Neural crest cell (in vitro differentiated cells): ENCODE results near the gene SCMH1. TPM values are rescaled to one million over a fixed set of nuclear protein-coding genes. Genes with fewer than 3 reads are reported as not detected.
"Not testable (repeated sequence)": the region's sequence is repeated elsewhere in the genome, so short reads cannot be mapped to it uniquely, and the experiment has no call there.

Source experiments
- DNase-seq: peaks from one replicate; pipeline ENCODE4 v3.0.0; 2021; ENCODE audit warnings: low read depth, mixed read lengths, low spot score
- H3K27ac Mint-ChIP-seq: one replicate; pipeline ENCODE4 v1.8.0; 2021; ENCODE audit warnings: mild to moderate bottlenecking, mixed read lengths; ENCODE audit not compliant: unreplicated experiment
- H3K27me3 Mint-ChIP-seq: 2 replicates; pipeline ENCODE4 v1.8.0; 2021; ENCODE audit warnings: low read depth, mild to moderate bottlenecking, mixed read lengths
- H3K36me3 Mint-ChIP-seq: 2 replicates; pipeline ENCODE4 v1.8.0; 2021; ENCODE audit warnings: low read depth, mild to moderate bottlenecking, mixed read lengths
- H3K4me1 Mint-ChIP-seq: 2 replicates; pipeline ENCODE4 v1.8.0; 2021; ENCODE audit warnings: mixed read lengths
- H3K4me3 Mint-ChIP-seq: one replicate; pipeline ENCODE4 v1.8.0; 2021; ENCODE audit warnings: mild to moderate bottlenecking, mixed read lengths
- H3K9me3 Mint-ChIP-seq: 2 replicates; pipeline ENCODE4 v1.8.0; 2021; ENCODE audit warnings: mixed read lengths
- total RNA-seq: library from RNA; stranded (reverse); gene quantifications from 2 replicates; pipeline ENCODE4 v1.2.1, GENCODE V29; 2021
- TF ChIP-seq, protein P1 (sequence below): fragments of 200-600 bp; sonication (generic); conservative IDR thresholded peaks from 2 replicates; pipeline ENCODE4 v1.5.0; 2021; ENCODE audit warnings: antibody characterized with exemption, mild to moderate bottlenecking

Gene SCMH1
- total RNA-seq, 1 donor from 2014 or later = 50.6 TPM

DNA sequence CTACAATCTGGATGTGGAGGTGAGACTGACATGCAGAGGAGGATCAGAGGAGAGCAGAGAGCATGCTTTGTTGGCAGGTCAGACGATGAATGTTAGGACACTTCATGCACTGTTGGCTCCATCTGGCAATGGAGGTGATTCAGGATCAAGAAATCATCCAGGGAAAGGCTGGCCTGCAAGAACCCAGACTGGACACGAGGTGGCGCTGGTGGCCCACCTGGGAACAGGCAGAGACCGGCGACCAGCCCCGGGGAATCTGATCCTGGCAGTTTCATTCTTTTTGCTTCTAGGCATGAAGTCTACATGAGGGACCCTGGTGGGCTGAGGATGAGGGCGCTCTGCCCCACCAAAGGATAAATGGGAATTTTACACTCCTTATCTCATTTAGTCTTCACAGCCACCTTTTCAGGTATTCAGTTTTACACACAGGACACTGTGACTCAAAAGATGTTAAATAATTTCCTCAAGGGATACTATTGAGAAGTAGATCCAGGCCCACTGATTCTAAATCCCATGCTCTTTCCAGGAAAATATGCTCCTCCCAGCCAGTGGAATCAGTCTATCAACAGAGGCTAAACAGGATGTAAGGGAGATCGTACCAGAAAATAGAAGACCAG, 26.2 kb upstream of the SCMH1 start:
- Mint-ChIP-seq H3K4me1 (peaks cover 15% of the 10 kb centered on the region), H3K9me3 (no peaks in the 10 kb centered on the region), H3K4me3 (no peak overlapping the region), H3K36me3 (no peaks in the 10 kb centered on the region), H3K27ac (no peak overlapping the region), H3K27me3 (no peaks in the 10 kb centered on the region)
- TF ChIP-seq, protein P1, sequence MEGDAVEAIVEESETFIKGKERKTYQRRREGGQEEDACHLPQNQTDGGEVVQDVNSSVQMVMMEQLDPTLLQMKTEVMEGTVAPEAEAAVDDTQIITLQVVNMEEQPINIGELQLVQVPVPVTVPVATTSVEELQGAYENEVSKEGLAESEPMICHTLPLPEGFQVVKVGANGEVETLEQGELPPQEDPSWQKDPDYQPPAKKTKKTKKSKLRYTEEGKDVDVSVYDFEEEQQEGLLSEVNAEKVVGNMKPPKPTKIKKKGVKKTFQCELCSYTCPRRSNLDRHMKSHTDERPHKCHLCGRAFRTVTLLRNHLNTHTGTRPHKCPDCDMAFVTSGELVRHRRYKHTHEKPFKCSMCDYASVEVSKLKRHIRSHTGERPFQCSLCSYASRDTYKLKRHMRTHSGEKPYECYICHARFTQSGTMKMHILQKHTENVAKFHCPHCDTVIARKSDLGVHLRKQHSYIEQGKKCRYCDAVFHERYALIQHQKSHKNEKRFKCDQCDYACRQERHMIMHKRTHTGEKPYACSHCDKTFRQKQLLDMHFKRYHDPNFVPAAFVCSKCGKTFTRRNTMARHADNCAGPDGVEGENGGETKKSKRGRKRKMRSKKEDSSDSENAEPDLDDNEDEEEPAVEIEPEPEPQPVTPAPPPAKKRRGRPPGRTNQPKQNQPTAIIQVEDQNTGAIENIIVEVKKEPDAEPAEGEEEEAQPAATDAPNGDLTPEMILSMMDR = peak; percentile 99
- peak; percentile 87 for DNase-seq

DNA sequence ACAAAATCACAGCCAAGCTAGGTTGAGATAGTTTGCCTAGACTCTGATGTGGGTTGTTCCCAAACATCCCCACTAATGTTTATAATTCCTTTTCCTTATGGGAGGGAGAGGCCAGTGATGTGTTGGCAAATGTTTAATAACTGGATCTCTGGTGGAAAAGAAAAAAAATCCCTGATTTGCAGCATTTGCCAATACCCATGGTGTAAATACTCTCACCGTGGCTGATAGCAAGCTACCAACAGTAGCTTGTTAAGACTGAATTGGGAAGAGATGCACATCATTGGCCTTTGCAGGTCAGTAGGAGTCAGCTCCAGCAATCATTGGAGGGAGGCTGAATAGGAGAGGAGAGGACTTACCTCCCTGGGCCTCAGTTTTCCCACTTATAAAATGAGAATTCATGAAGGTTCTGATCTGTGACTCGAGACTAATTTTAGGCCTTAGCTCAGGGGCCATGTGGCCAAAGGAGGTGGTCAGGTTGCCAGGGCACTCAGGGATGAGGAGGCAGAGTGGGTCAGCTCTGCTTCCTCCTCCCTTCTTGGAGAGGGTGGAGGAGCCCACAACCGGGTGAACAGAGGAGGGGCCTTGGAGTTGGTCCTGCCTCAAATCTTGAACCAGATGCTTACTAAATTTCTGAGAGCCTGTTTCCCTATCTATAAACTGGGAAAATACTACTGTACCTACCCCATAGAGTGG, 20.0 kb upstream of the SCMH1 start:
- Mint-ChIP-seq H3K27me3 (peaks cover 2% of the 10 kb centered on the region), H3K9me3 (no peaks in the 10 kb centered on the region), H3K36me3 (no peaks in the 10 kb centered on the region), H3K4me1 (peaks cover 7% of the 10 kb centered on the region), H3K4me3 (no peak overlapping the region), H3K27ac (no peak overlapping the region)
- no peak for DNase-seq
- TF ChIP-seq, protein P1 = no peak

DNA sequence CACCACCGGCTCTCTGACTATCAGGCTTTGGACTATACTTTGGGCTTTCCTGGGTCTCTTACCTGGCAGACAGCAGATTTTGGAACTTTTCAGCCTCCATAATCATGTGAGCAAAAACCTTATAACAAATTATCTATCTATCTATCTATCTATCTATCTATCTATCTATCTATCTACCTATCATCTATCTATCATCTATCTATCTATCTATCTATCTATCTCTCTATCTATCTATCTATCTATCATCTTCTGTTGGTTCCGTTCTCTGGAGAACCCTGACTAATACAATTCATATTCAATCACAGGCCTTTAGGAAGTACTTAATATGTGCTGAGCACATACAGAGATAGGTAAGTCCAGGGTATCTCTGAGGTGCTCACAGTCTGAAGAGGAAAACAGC, 18.7 kb upstream of the SCMH1 start:
- H3K4me3 Mint-ChIP-seq = no peak overlapping the region

DNA sequence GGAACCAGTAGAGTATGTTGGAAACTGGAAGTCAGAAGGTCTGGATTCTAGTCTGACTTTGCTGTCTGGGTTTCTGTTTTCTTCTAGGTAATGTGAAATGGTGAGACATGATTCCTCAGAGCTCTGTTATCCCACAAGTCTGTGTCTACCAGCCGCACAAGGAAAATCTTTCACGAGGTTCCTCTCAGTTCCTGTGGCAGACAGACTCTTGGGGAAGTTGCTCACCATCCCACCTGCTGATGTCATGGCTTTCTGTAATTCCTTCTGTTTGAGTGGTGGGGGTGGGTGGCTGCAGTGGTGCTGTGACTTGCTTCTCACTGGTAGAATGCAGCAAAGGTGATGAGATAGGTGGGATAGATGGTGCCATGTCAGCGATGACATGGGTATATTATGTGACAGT, 17.1 kb upstream of the SCMH1 start:
- Mint-ChIP-seq H3K27ac (no peak overlapping the region), H3K27me3 (peaks cover 2% of the 10 kb centered on the region), H3K9me3 (peaks cover 3% of the 10 kb centered on the region), H3K4me1 (peaks cover under 1% of the 10 kb centered on the region), H3K4me3 (no peak overlapping the region), H3K36me3 (peaks cover 13% of the 10 kb centered on the region)
- TF ChIP-seq, protein P1 = no peak
- DNase-seq = no peak

More for the DNA sequence above, 18.7 kb upstream of the SCMH1 start:
- H3K27ac Mint-ChIP-seq = peak overlapping the region; percentile 44
- H3K36me3 Mint-ChIP-seq = peaks cover 8% of the 10 kb centered on the region
- no peaks in the 10 kb centered on the region for H3K9me3 Mint-ChIP-seq
- H3K4me1 Mint-ChIP-seq = peaks cover 7% of the 10 kb centered on the region
- DNase-seq = no peak
- TF ChIP-seq, protein P1 = no peak
- H3K27me3 Mint-ChIP-seq = peaks cover 2% of the 10 kb centered on the region

DNA sequence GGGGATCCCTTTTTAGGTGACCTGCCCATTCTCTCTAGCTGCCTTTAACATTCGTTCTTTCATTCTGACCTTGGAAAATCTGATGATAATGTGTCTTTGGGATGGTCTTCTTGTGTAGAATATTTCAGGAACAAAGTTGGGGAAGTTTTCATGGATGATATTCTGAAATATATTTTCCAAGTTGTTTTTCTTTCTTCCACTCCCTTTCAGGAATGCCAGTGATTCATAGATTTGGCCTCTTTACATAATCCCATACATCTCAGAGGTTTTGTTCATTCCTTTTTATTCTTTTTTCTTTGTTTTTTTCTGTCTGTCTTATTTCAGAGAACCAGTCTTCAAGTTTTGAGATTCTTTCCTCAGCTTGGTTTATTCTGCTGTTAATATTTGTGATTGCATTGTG, 13.9 kb upstream of the SCMH1 start:
- Mint-ChIP-seq H3K4me1 (no peaks in the 10 kb centered on the region), H3K36me3 (peaks cover 22% of the 10 kb centered on the region), H3K27me3 (peaks cover 6% of the 10 kb centered on the region), H3K9me3 (peaks cover 8% of the 10 kb centered on the region), H3K27ac (no peak overlapping the region), H3K4me3 (no peak overlapping the region)
- TF ChIP-seq, protein P1 = no peak
- DNase-seq = no peak

DNA sequence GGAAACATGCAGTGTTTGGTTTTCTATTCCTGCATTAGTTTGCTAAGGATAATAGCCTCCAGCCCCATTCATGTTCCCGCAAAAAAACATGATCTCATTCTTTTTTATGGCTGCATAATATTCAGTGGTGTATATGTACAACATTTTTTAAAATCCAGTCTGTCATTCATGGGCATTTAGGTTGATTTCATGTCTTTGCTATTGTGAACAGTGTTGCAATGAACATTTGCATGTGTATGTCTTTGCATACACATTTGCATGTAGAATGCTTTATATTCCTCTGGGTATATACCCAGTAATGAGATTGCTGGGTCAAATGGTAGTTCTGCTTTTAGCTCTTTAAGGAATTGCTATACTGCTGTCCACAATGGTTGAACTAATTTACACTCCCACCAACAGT, 9.0 kb upstream of the SCMH1 start:
- not testable (repeated sequence) for DNase-seq, H3K27me3 Mint-ChIP-seq, H3K4me1 Mint-ChIP-seq, H3K9me3 Mint-ChIP-seq, H3K27ac Mint-ChIP-seq, H3K4me3 Mint-ChIP-seq
- peaks cover 14% of the 10 kb centered on the region for H3K36me3 Mint-ChIP-seq
